Sigmoid colon (tissue), 7 donors: Measurements from ENCODE around the gene ZXDC. TPM values are rescaled to one million over a fixed set of nuclear protein-coding genes. Genes with fewer than 3 reads are reported as not detected.

Source experiments
- DNase-seq: peaks from one replicate; pipeline ENCODE4 v3.0.0-alpha.2; 2019
- H3K27ac ChIP-seq, 4 donors: fragments of 200-600 bp; sonication (generic); one replicate each; pipeline ENCODE4 v1.5.1; 2016 to 2019; ENCODE audit warnings: mild to moderate bottlenecking in 1 of 4
- H3K27me3 ChIP-seq, 3 donors: fragments of 200-600 bp; sonication (generic); one replicate each; pipeline ENCODE4 v1.5.1; 2019; ENCODE audit warnings: mild to moderate bottlenecking in 1 of 3
- H3K36me3 ChIP-seq, 4 donors: fragments of 200-600 bp; sonication (generic); one replicate each; pipeline ENCODE4 v1.5.1; 2016 to 2019
- H3K4me1 ChIP-seq, 4 donors: fragments of 200-600 bp; sonication (generic); one replicate each; pipeline ENCODE4 v1.5.1; 2017 to 2019
- H3K4me3 ChIP-seq, 4 donors: fragments of 200-600 bp; sonication (generic); one replicate each; pipeline ENCODE4 v1.5.1; 2017 to 2019; ENCODE audit warnings: mild to moderate bottlenecking in 2 of 4, moderate library complexity in 1 of 4
- H3K9me3 ChIP-seq, 4 donors: fragments of 200-600 bp in 3 of 4; sonication (generic) in 3 of 4; one replicate each; pipeline versions ENCODE4 v1.5.1 to v1.6.1; 2013 to 2019
- EP300 ChIP-seq, 4 donors: sonication (generic); formaldehyde crosslinking; IDR thresholded peaks; one replicate each; pipeline ENCODE4 v1.6.1; 2017; ENCODE audit warnings: antibody characterized with exemption in 4 of 4
- POLR2A ChIP-seq, 2 donors: fragments of 450-650 bp; IDR thresholded peaks; one replicate each; pipeline ENCODE4 v1.6.1; 2016; ENCODE audit warnings: antibody characterized with exemption in 2 of 2, mild to moderate bottlenecking in 2 of 2, moderate library complexity in 2 of 2
- POLR2AphosphoS5 ChIP-seq, 4 donors: sonication (generic); formaldehyde crosslinking; IDR thresholded peaks; one replicate each; pipeline ENCODE4 v1.6.1; 2017; ENCODE audit warnings: antibody characterized with exemption in 4 of 4
- WGBS, 2 donors: extraction: QIAGEN DNeasy Blood & Tissue Kit; methylation state at CpG; one replicate each; pipeline ENCODE4 v1.1.7; 2013; 5-methylcytosine and 5-hydroxymethylcytosine counted together
- intact Hi-C: fragments of 100-400 bp; cut with DNase I; formaldehyde crosslinking; loops from one replicate; pipeline ENCODE4 v1.15.1; 2023
- polyA plus RNA-seq, 3 donors: library from polyadenylated mRNA; stranded (reverse); fragments of 200-250 nt; gene quantifications; one replicate each; pipeline ENCODE4 v1.2.3, GENCODE V29; 2013
- total RNA-seq, 4 donors: library from RNA; depleted of rRNA; stranded (reverse); fragments of >200 nt; gene quantifications; one replicate each; pipeline ENCODE4 v1.1.0, GENCODE V29; 2016
- TF ChIP-seq, protein P1 (sequence below), 4 experiments: fragments of 450-650 bp in 3 of 4; fragments of 200-600 bp in 1 of 4; IDR thresholded peaks; one replicate each; pipeline ENCODE4 v1.5.1; 2016 to 2019; ENCODE audit warnings: antibody characterized with exemption in 4 of 4, mild to moderate bottlenecking in 3 of 4, moderate library complexity in 2 of 4
- donor health status: healthy with polysubstance abuse.
- donor health status: Bipolar disorder and iron deficiency.
- donor health status: healthy.

Gene ZXDC
- total and polyA plus RNA-seq, 7 donors: 5.5 to 33.8 (median 26.4) TPM

DNA sequence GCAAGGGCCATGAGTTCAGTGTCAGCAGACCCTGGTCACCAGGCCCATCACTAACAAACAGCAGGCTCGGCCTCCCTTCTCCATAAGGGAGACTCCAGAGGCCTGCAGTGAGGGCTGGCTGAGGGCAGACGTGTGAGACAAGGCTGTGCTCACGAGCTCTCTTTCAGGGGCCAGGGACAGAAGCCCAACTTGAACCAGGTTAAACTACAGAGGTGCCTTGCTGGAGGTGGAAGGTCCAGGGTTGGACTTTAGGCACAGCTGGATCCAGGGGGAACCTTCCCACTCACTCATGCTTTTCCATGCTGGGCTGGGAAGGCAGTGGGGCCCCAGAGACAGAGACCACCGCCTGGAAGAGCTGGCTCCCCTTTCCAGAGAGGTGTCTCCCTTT, 62.0 kb downstream of the ZXDC start:
- WGBS, 2 donors: 72 to 79% methylated on average over 4 of the region's 4 CpGs
- TF ChIP-seq EP300 (IDR thresholded peaks at IDR 0.05): no peak
- TF ChIP-seq, protein P1, sequence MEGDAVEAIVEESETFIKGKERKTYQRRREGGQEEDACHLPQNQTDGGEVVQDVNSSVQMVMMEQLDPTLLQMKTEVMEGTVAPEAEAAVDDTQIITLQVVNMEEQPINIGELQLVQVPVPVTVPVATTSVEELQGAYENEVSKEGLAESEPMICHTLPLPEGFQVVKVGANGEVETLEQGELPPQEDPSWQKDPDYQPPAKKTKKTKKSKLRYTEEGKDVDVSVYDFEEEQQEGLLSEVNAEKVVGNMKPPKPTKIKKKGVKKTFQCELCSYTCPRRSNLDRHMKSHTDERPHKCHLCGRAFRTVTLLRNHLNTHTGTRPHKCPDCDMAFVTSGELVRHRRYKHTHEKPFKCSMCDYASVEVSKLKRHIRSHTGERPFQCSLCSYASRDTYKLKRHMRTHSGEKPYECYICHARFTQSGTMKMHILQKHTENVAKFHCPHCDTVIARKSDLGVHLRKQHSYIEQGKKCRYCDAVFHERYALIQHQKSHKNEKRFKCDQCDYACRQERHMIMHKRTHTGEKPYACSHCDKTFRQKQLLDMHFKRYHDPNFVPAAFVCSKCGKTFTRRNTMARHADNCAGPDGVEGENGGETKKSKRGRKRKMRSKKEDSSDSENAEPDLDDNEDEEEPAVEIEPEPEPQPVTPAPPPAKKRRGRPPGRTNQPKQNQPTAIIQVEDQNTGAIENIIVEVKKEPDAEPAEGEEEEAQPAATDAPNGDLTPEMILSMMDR (IDR thresholded peaks at IDR 0.05): no peak
- TF ChIP-seq POLR2AphosphoS5 (IDR thresholded peaks at IDR 0.05): no peak
- no peak for TF ChIP-seq POLR2A (IDR thresholded peaks at IDR 0.05)
- Histone ChIP-seq H3K9me3 (no peaks in the 10 kb centered on the region), H3K27me3 (peaks cover 8 to 52% (median 39%) of the 10 kb centered on the region in 3 donors), H3K36me3 (no peaks in the 10 kb centered on the region), H3K27ac (no peak overlapping the region), H3K4me1 (peaks cover 0 to 7% (median 3%) of the 10 kb centered on the region in 4 donors), H3K4me3 (no peak overlapping the region)
- DNase-seq: peak; percentile 19
- intact Hi-C loops: no loop called here

DNA sequence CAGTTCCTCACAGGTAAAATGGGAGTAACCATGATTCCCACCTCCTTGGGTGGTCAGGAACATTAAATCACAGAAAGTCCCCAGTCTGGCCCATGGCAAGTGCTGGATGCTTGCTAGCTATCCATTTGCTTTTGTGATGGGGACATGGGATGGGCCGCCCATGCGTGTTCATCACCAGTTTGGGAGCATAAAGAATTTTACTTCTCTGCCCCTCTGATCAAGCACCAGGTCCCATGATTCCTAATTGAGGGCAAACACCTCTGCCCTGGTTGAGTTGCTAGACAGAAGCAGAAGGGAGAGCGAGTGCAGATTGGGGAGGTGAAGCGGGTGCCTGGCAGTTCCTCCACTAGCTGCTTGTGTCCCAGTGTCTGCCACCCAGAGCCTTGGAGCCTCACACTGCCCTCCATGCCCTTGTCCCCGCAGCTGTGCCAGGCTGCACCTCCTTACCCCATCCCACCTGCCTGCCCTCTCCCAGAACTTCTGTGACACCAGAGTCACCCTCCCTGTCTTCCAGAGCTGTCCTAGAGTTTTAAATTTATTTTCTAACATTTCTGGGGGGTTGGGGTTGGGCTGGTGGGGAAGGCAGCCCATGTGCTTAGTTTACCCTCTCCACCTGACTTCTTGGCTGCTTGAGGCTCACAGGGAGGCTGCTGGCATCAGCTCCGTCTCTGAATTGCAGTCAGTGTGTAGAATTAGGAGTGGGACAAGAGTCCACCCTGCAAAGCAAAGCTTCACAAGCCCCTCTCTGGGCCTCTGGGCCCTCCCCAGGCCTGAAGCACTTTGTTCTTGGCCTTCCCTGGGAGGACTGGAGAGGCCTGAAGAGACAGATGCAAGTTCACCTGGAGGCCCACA, 62.6 kb downstream of the ZXDC start:
- DNase-seq: no peak
- Histone ChIP-seq H3K36me3 (no peaks in the 10 kb centered on the region), H3K27me3 (peaks cover 8 to 46% (median 39%) of the 10 kb centered on the region in 3 donors), H3K27ac (no peak overlapping the region), H3K9me3 (no peaks in the 10 kb centered on the region), H3K4me3 (no peak overlapping the region), H3K4me1 (peaks cover 0 to 7% (median 3%) of the 10 kb centered on the region in 4 donors)
- TF ChIP-seq EP300 (IDR thresholded peaks at IDR 0.05): no peak
- TF ChIP-seq, protein P1 (IDR thresholded peaks at IDR 0.05): no peak
- TF ChIP-seq POLR2AphosphoS5 (IDR thresholded peaks at IDR 0.05): no peak
- TF ChIP-seq POLR2A (IDR thresholded peaks at IDR 0.05): no peak
- intact Hi-C loops: no loop called here
- WGBS, 2 donors: 91 to 93% methylated on average over 6 of the region's 6 CpGs

DNA sequence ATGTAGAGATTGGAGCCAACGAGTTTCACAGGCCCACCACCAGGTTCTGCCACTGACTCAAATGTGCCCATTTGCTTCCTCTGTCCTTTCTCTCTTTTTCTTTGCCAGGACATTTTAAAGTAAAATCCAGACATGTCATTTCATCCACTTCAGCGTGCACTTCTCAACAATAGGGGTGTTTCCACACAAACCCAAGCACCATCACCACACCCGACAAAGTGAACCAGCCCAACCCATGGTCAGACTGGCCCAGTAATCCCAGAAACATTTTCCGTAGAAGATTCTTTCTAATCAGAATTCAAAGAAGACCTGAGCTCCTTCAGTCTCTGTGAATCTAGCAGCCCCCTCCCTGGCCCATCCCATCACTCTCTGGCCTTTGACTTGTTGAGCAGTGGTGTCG, 67.6 kb downstream of the ZXDC start:
- 79 to 87% methylated on average over 5 of the region's 5 CpGs for WGBS, 2 donors
- no peak overlapping the region for H3K4me3 ChIP-seq
- peaks cover 0 to 4% (median 0%) of the 10 kb centered on the region in 4 donors for H3K9me3 ChIP-seq
- intact Hi-C loops: no loop called here
- H3K4me1 ChIP-seq: no peaks in the 10 kb centered on the region
- H3K36me3 ChIP-seq: no peaks in the 10 kb centered on the region
- H3K27me3 ChIP-seq: peaks cover 0 to 7% (median 0%) of the 10 kb centered on the region in 3 donors
- TF ChIP-seq, protein P1 (IDR thresholded peaks at IDR 0.05): no peak
- TF ChIP-seq POLR2AphosphoS5 (IDR thresholded peaks at IDR 0.05) (no peak), POLR2A (IDR thresholded peaks at IDR 0.05) (no peak), EP300 (IDR thresholded peaks at IDR 0.05) (no peak)
- no peak for DNase-seq
- H3K27ac ChIP-seq: no peak overlapping the region

DNA sequence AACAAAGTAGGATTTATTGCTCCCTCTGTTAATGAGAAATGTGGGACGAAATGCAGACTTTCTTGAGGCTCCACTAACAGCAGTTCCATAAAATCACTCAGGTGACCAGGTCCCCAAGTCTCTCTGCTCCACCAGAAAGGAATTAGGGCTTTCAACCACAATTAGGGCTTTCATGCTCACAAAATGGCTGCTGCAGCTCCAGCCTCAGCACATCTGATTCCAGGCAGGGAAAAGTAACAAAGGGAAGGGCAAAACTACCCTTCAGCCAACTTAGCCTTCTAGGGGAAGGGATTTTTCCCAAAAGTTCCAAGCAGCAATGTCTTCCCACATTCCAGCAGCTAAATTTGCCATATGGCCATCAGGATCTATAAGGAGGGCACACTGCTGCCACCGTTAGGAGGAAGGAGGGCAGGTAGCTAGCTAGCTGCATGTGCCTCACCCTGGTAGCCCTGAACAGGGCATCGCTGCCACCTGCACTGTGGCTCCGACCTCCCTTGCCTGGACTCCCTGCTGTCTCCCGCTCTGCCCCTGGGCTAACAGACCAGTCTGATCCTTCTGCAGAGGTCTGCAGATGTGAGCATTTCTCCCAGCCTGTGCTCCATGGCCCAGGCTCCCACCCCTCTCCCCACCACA, 68.2 kb downstream of the ZXDC start:
- WGBS, 2 donors: 76 to 82% methylated on average over 5 of the region's 5 CpGs
- DNase-seq: no peak
- Histone ChIP-seq H3K27ac (no peak overlapping the region), H3K27me3 (peaks cover 0 to 7% (median 0%) of the 10 kb centered on the region in 3 donors), H3K36me3 (no peaks in the 10 kb centered on the region), H3K4me3 (no peak overlapping the region), H3K9me3 (peaks cover 0 to 4% (median 0%) of the 10 kb centered on the region in 4 donors), H3K4me1 (no peaks in the 10 kb centered on the region)
- TF ChIP-seq POLR2AphosphoS5 (IDR thresholded peaks at IDR 0.05) (no peak), EP300 (IDR thresholded peaks at IDR 0.05) (no peak), POLR2A (IDR thresholded peaks at IDR 0.05) (no peak)
- TF ChIP-seq, protein P1 (IDR thresholded peaks at IDR 0.05): no peak
- intact Hi-C loops: no loop called here
